DLD1 (cell line): ENCODE measurements around the gene UBFD1.
"Not testable (repeated sequence)": the region's sequence is repeated elsewhere in the genome, so short reads cannot be mapped to it uniquely, and the experiment has no call there.

Experiments
- in situ Hi-C: cut with HindIII; loops from 2 replicates; pipeline ENCODE4 v1.10.0; 2017; ENCODE audit warnings: low sequenced_read_pairs

The UBFD1 gene

DNA sequence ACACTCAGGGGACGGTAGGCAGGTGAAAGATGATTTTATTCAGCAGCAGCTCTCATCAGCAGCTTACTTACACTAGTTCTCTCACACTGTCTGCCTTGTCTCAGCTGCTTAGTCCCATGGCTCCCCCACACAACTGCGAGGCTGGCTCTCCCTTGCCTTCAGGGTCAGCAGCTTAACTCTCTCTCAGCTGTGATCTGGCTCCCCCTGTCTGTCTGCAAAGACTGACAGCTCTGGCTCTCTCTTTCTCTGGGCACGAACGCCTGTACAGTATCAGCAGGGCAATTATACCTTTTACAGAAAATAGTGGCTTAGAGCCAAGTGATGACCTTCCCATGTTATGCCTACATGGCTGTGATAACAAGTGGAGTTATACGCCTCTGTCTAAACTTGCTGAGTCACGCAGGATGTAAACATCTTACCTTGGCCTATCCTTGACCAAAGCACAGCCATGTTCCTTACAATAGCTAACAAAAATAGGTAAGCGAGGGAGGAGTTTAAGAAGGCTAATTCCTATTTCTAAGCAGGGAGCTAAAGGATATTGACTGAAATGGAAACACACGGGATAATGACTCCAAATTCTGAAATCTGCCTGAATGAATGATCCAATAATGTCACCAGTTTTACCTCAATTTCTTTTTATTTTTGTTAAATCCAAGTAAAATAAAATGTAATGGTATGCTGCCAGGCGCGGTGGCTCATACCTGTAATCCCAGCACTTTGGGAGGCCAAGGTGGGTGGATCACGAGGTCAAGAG lies 39.7 kb downstream of the UBFD1 start:
- in situ Hi-C loops, result no loop called here

GRCh38 chr16:23607726-23608125 lies 50.2 kb downstream of the UBFD1 start:
- in situ Hi-C loops, result no loop called here

GRCh38 chr16:23608194-23608593 lies 50.7 kb downstream of the UBFD1 start:
- in situ Hi-C loops, result no loop called here

DNA sequence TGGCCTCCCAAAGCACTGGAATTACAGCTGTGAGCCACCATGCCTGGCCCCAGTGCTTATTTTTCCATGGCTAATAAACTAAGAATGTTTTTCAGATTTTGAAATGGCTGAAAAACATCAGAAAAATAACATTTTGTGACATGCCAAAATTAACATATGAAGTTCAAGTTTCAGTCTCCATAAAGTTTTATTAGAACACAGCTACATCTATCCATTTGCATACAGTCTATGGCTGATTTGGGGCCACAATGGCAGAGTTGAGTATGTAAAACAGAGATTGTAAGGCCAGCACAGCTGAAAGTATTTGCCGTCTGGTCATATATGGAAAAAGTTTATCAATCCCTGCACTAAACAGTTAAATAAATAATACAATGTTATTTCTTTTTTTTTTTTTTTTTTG lies 52.4 kb downstream of the UBFD1 start:
- in situ Hi-C loops, result no loop called here

- in situ Hi-C loops, result not testable (repeated sequence)
These were observed 53.4 kb downstream of the UBFD1 start for GRCh38 chr16:23610905-23611304.

DNA sequence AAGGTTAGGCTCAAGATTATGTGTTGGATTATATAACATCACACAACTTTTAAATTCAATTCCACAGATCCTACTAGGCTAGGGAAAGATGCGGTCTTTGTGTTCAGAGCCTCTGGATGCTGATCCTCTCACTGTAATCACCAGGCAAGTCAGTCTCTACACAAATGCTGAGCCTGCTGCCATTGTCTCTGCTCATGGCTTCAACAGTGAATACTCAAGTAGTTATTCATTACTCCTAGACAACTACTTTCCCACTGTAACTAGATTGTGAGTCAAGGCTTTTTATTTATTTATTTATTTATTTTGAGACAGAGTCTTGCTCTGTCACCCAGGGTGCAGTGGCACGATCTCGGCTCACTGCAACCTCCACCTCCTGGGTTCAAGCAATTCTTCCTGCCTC lies 54.4 kb downstream of the UBFD1 start:
- in situ Hi-C loops, result no loop called here

- in situ Hi-C loops, result no loop called here
These were observed 58.3 kb downstream of the UBFD1 start for GRCh38 chr16:23615805-23616204.
